NCI-H2196 treated with DMSO at 0.1 percent for 48 hours (cell line): ENCODE measurements around the gene MRPS12.

ENCODE experiments used
- DNase-seq: peaks from one replicate; lab custom pipeline; 2025; ENCODE audit not compliant: unreplicated experiment; lab: John Stamatoyannopoulos, UW

MRPS12 gene

DNA sequence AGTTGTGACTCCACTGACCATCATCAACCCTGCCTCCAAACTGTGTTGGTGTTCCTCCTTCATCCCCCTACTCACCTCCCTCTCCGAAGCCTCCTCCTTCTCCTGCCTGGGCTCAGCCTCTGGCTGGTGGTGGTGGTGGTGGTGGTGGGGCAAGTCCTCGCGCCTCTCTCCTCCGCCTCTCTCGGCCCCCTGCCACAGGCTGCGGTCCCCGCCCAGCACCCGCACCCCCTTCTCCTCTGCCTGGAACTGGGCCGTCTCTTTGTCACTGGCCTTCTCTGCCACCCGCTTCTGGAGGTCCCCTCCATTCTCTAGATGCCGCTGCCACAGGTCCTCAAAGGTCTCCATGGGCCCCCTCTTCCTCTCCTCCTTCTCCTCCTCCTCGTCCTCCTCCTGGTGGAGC lies 20.3 kb upstream of the MRPS12 start:
- no peak for DNase-seq

GRCh38 chr19:38911388-38912001 lies 19.2 kb upstream of the MRPS12 start:
- DNase-seq: no peak

GRCh38 chr19:38912600-38913514 lies 17.9 kb upstream of the MRPS12 start:
- no peak for DNase-seq

DNA sequence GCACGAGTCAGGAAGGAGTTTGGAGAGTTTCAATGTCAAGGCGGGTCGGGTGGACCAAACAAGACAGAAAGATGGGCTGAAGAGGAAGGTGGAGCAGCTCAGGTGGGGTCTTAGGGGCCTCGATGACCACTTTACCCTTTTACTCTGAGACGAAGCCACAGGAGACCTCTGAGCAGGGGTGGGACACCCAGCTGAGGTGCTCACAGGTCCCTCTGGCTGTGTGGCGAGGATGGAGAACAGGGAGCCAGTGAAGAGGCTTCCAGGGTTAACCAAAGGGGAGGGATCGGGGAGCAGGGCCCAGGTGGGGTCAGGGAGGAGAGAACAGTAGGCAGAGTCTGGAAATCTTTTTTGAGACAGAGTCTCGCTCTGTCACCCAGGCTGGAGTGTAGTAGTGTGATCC lies 16.8 kb upstream of the MRPS12 start:
- no peak for DNase-seq

GRCh38 chr19:38915329-38916321 lies 15.1 kb upstream of the MRPS12 start:
- DNase-seq: no peak

DNA sequence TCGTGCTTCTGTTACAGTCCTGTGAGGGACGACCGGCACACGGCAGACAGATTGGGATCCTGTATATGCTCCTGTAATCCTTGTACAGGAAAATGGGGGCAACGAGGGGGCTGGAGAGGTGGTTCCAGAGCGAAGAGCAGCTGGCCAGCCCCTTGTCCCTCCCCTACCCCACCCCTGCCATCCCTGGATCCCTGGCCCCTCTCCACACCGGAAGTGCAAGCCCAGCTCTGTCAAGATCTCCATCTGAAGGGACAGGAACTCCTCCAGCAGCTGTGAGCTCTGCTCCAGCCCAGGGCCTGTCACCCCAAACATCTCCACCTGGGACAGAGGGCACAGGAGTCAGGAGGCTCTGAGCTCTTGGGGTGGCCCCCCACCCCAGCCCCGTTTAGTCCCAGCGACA lies 13.2 kb upstream of the MRPS12 start:
- no peak for DNase-seq

- DNase-seq: peak; percentile 7
Measured at GRCh38 chr19:38917921-38918491, 12.7 kb upstream of the MRPS12 start.

DNA sequence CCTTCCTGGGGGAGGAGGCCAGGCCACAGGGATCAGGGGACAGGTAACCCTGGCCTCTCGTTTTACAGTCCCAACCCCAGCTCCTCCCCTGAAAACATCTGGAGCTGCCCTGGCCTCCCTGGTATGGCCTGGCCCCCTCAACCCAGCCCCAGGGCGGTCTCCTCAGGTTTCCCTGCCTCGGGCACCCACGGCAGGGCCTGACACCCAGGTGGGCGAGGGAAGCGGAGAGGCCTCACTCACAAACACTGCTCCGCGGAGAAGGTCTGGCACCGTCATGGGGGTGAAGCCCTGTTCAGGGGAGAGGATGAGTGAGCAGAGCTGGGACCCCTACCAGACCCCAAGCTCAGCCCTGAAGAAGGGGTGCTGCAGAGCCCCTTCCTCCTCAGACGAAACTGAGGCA lies 12.2 kb upstream of the MRPS12 start:
- no peak for DNase-seq

- no peak for DNase-seq
Measured at GRCh38 chr19:38919837-38920601, 10.7 kb upstream of the MRPS12 start.

- no peak for DNase-seq
Measured at GRCh38 chr19:38920602-38921419, 9.9 kb upstream of the MRPS12 start.

DNA sequence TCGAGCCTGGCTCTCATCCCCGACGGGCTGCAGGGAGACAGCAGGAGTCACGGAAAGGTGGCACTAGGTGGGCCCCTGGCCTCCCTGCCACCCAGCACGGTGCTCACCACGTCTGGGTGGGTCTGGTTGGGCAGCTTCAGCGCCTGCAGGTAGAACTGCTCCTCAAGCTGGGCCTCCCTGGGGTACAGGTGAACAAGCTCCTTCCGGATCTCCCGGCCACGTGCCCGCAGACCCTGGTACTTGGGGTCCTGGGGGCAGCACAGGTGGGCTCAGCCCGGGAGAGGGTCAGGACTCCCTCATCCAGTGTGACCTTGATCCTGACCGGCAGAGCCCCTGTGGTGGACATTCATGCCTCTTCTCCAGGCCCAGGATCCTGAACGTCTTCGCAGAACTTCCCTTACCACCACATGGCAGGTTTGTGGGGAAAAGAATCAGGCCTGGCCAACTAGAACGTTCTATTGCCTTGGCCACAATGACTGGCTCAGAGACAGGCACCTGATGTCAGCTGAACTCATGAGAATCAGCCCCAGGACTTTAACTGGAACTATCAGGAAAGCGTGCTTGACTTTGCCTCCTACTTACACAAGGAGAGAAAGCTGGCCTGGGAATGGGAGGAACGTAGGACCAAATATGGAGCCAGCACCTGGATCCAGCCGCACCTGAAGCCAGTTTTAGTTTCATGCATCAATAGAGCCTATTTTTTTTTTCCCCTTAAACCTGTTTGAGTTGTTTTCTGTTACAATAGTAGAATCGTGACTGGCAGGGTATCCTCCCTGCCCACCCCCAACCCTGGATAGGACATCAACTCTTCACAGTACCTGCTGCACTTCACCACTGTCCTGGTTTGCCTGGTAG lies 9.1 kb upstream of the MRPS12 start:
- no peak for DNase-seq

DNA sequence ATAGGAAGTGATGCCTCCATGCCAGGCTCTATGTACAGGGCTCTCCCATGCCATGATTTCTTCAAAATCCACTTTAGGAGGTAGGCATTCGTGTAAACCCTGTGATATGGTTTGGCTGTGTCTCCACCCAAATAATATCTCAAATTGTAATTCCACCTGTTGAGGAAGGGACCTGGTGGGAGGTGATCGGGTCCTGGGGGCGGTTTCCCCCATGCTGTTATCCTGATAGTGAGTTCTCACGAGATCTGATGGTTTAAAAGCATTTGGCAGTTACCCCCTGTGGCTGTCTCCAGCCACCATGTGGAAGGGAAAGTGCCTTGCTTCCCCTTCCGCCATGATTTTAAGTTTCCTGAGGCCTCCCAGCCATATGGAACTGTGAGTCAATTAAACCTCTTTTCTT lies 8.3 kb upstream of the MRPS12 start:
- DNase-seq: no peak

DNA sequence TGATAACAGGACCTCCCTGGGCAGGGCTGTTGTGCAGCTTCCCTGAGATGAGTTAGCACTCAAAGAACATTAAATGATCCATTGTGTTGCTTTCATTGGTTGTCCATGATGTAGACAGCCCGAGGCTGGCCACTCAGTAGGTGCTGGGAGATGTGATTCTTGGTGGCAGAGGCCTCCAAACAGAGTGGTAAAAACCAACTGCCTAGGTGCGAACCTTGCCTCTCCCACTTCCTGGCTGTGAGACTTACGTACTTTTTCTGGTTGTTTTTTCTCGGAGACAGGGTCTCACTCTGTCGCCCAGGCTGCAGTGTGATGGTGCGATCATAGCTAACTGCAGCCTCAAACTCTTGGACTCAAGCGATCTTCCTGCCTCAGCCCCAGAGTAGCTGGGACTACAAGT lies 6.4 kb upstream of the MRPS12 start:
- no peak for DNase-seq

DNA sequence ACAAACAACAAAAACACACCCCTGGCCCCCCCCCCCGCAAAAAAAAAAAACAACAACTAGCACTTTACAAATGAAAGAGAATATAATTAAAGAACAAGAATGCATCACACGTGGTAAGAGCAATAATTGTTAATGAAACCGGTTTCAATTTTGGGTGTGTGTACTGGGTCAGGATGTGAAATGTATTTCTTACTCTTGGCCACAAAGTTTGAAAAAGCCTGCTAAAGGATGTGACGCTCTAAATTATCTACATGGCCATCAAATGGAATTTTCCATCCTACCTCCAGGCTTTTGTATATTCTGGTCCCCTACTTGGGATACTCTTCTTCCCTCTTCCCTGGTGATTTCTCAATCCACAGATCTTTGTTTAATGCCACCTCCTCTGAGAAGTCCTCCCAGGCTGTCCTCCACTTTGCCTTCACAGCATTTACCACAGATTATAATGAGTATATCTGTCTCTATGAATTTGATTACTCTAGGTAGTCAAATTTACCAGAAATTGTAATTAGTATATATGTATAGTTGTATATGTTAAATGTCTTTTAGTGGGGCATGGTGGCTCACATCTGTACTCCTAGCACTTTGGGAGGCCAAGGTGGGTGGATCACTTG lies 2.2 kb upstream of the MRPS12 start:
- DNase-seq: no peak

DNA sequence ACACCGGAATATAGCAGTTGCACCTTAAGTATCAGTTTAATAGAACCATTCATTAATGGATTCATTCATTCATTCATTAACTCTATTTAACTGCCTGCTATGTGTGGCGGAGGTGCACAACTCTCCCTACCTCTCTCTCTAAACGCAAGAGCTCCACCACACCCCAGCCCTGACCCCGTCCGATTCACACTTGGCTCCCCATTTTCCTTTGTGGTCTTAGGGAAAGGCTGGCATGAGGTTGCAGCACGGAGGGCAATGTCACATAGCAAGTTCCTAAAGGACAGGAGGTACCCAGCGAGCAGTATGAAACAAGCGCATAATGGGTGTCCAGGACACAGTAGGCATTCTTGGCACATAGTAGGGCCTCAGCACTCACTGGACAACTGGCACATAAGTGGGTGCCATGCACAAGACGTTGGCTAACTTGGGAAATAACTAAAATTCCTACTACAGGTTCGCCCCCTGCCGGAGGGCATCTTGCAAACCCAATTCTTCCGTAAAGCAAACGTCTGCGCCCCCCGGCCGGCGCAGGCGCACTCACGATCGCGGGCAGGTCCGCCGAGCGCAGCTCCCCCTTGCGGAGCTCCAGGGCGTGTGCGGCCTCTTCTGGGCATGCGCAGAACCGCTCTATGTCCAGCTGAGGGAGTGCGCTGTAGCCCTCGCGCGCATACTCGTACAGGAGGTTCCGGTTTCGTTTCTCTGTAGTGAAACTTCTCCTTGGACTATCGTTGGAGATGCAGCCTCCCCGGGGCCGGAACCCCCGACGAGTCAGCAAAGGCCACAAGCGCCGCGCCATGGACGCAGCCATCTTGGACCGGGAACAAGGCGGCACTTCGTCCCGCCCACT lies 592 bp upstream of the MRPS12 start, which contains the start of gene SARS2:
Gene SARS2, minus strand, starts transcription at position 835 of the 847 bp plus-strand sequence. Its CDS starts 27 bp downstream, at position 808.
- DNase-seq: peak; percentile 89

DNA sequence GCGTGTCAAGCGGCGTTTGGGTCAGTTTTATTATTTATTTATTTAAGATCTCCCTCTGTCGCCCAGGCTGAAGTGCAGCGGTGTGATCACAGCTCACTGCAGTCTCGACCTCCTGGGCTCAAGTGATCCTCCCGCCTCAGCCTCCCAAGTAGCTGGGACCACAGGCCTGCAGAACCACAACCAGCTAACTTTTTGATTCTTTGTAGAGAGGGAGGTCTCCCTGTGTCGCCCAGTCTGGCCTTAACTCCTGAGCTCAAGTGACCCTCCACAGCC lies 713 bp downstream of the MRPS12 start:
- no peak for DNase-seq
